ENCODE data around the gene CIAPIN1. TPM values are rescaled to one million over a fixed set of nuclear protein-coding genes. Genes with fewer than 3 reads are reported as not detected.

CIAPIN1 gene
- polyA plus RNA-seq (2012; ENCODE audit: insufficient read depth, insufficient read length), result 95.5 TPM

DNA sequence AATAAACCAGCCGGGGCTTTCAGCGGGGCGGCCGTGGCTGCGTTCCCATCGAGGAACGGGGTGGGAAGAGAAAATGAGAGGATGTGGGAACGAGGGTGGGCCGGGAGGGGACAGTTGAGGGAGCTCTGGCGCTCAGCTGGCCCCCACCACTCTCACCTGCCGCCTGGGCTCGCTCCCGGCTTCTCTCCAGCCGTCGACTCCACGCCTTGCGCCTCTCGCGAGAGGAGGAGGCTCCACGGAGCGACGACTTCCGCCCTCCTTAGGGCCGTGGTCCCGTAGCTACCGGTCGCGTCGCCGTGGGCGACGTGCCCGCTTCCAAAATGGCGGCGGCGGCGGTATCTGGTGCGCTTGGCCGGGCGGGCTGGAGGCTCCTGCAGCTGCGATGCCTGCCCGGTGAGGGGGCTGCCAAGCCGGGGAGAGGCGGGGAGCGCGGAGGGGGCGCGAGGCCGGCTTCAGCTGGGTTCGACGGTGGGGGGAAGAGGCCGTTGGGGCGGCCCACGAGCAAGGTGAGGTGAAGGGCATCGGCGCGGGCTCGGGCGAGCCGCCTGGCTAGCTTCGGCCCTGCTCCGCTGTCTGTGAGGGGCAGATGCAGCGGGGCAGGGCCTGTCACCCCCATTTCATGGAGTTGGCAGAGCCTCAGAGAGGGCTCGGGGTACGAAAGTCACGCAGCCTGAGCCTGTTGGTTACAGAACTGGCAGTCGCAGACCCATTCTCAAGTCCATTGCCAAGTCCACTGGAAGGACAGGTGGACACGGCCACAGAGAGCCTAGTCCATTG lies at the start of gene CIAPIN1, which contains the start of gene COQ9:
CIAPIN1 (minus strand) TSS at position 200 of the 777 bp plus-strand sequence. CDS start 6,457 bp downstream, outside the sequence.
COQ9 (plus strand) TSS at position 294 of the 777 bp plus-strand sequence; CDS start at position 321, 27 bp downstream.
- DNase-seq (ENCODE audit: low read depth, low spot score), result peak; percentile 87
- H3K4me3 ChIP-seq (ENCODE audit: low read length), result peak within 1 kb of the TSS; percentile 96

DNA sequence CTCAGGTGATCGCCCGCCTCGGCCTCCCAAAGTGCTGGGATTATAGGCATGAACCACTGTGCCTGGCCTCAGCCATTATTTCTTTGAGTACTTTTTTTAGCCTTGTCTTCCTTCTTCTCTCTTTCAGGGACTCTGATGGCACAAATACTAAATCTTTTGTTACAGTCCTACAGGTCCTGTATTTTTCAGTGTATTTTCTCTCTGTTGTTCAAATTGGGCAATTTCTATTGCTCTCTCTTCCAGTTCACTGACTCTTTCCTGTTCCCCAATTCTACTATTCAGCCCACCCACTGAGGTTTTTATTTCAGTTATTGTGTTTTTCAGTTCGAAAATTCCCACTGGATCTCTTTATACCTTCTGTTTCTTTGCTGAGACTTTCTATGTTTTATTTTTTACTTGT lies 46.6 kb upstream of the CIAPIN1 start:
- DNase-seq (ENCODE audit: low read depth, low spot score), result no peak
- no peak overlapping the region for H3K4me3 ChIP-seq (ENCODE audit: low read length)

DNA sequence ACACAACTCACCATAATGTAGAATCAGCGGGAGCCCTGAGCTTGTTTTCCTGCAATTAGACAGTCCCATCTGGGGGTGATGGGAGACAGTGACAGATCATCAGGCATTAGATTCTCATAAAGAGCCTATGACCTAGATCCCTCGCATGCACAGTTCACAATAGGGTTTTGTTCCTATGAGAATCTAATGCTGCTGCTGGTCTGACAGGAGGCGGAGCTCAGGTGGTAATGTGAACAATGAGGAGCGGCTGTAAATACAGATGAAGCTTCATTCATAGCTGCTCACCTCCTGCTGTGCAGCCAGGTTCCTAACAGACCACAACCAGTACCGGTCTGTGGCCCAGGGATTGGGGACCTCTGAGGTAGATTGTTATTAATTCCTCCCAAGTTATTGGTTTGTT lies 42.0 kb upstream of the CIAPIN1 start:
- no peak overlapping the region for H3K4me3 ChIP-seq (ENCODE audit: low read length)

DNA sequence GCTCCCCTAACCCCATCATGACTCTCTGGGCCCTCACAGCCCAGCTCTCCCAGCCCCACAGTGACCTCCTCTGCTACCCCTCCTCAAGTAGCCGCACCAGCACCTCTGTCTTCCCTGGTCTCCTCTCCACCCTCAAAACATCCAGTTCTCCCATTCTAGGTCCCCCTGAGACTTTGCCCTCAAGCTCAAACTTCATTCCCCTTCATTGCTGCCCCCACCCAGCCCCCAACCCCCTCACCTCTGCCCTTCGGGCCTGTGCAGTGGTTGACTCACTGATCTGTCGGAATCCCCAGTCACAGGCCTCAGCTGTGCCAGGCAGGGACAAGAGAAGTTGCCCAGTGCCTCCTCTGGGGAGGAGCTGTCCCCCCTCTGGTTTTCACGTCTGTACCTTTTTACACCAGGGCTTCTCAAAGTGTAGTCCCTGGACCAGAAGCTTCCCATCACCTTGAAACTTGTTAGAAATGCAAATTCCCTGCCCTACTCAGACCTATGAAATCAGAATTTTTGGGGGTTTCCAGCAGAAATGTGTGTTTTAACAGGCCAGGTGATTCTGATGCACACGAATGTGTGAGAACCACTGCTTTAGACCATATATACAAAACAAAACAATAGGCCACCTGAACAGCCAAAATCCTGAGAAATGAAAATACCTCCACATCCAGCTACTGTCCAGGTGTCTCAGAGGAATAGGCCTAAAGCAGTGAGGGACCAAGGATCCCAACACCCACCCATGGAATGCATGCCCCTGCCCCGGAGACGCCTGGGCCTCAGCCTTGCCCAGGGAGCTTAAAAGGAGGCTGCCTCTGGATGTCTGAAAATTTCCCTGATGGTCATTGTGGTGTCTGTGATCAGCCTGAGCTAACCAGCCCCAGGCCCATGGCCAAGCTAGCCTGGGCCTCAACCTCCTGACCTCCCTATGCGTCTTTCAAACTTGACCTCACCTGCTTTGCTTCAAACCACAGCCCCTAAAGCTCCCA lies 40.0 kb upstream of the CIAPIN1 start:
- DNase-seq (ENCODE audit: low read depth, low spot score), result no peak

More for the DNA sequence above, 42.0 kb upstream of the CIAPIN1 start:
- DNase-seq (ENCODE audit: low read depth, low spot score), result no peak

DNA sequence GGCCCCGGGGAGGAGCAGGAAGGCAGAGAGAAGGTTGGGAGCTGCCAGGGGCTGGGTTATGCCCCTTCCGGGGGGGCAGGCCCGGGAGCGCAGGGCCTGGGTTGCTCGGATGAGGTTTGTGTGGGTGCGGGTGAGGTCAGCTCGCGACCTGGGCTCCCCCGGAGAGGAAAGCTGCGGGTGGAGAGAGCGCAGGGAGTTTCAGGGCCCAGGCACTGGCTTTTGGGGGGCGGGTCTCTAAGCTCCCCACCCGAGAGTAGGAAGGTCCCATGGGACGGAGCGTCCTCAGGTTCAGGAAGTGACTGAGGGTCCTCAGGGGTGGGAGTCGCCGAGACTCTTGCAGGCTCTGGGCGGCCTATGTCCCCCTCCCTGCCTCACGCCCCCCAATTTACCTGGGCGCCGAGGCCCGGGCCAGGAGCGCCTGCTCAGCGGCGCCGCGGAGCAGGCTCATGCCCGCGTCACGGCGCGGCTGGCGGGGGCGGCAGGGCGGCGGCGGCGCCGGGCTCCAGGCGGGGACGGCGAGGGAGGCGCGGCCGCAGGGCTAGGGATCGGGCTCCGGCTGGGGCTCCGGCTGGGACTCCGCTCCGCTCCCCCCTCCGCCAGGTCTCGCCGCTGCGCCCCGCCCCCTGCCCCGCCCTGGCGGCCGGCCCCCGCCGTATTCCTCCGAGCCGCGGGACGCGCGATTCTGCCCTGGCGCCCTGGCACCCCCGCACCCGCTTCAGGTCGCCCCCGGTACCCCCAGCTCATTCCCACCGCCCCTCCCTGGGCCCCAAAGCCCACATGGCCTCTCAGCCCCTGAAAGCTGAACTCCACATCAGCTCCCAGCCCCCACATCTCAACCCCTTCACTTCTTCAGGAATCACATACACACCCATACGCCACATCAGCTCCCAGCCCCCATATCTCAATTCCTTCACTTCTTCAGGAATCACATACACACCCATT lies 39.0 kb upstream of the CIAPIN1 start, which contains the start of gene DOK4:
DOK4 (minus strand) TSS at position 578 of the 942 bp plus-strand sequence. CDS start 6,986 bp downstream, outside the sequence.
- H3K4me3 ChIP-seq (ENCODE audit: low read length), result peak within 1 kb of the TSS; percentile 56
- no peak for DNase-seq (ENCODE audit: low read depth, low spot score)

More for the DNA sequence above, 40.0 kb upstream of the CIAPIN1 start:
- peak overlapping the region; percentile 28 for H3K4me3 ChIP-seq (ENCODE audit: low read length)

DNA sequence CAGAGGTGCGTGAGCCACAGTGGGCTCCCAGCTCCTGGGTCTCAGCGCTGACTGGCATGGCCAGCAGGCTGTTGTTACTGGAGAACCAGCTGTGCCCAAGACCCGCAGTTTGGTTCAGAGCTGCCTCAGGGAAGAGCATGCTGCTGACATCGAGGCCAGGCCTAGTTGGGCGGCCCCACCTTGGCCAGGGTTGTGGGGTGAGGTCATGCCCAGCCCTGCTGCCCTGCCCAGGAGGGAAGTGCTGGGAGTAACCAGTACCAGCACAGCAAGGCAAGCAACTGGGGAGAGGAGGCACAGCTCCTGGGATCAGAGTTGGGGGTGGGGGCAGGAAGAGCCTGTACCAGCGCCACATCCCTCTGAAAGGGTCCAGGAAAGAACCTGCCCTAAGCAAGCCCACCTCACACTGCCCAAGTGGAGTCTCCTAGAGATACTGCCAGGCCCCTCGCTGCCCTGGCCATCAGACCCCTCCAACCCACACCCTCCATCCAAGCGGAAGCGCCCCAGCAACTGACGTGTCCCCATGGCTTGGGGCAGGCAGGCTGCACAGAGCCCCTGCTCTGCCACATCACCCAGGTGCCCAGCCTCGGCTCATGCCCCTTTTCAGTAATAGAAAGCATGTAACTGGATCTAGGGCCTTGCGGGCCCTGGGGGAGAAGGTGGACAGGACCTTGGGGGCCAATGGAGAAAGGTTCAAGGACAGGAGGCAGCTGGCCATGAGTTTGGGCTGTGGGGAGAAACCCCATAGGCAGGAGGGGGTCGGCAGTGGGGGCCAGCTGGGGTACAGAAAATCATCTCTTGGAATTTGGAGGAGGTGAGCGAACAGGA lies 38.1 kb upstream of the CIAPIN1 start:
- no peak for DNase-seq (ENCODE audit: low read depth, low spot score)
- peak overlapping the region; percentile 56 for H3K4me3 ChIP-seq (ENCODE audit: low read length)

DNA sequence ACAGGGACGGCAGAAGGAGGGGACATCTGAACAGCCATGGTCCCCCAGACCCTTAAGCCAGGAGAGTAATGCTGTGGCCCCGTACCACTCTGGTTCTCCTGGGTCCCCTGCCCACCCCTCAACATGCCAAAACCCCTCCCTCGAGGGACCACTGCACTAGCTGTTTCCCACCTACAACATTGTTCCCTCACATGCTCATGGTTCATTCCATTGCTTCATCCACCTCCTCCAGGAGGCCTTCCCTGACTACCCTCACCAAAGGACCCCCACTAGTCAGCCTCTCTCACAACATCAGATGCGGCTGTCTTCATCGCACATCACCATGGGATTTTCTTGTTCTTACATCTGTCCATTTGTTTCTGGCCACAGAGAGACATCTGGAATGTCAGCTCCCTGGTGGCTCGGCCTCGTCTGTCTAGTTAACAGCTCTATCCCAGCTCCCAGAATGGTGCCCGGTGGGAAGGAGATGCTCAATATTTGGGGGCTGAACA lies 37.4 kb upstream of the CIAPIN1 start:
- H3K4me3 ChIP-seq (ENCODE audit: low read length), result no peak overlapping the region
- no peak for DNase-seq (ENCODE audit: low read depth, low spot score)

DNA sequence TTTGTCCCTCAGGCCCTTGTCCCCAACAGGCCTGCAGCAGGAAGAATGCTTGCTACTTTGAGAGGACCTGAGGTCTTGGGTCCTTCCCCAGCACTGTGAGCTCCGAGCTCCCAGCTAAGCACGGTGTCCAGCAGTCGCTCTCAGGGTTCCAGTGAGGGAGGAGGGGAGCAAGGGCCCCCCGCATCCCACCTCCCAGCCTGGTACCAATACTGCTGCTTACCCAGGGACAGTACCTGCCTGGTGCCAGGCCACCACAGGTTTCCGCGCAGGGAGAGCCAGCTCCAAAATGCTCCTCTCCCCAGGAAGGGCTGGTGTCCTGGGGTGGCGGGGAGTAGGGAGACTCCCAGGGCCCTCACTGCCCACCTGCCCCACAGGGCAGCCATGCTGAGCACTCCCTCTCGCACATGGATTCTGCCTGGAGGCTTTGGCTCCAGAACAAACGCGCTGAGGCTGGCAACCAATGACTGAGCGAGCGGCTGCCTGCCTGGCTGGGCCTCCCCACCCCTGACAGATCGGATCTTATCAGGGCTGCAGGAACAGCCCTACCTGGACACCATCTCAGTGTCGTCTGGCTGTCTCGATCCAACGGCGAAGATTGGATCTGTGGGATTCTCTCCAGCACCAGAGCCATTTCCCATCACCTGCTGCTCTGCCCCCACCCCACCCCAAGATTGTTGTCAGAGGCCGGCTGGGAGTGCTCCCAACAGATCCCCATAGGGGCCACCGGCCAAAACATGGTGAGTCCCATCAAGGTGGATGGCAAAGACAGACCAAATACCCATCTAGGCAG lies 36.7 kb upstream of the CIAPIN1 start:
- DNase-seq (ENCODE audit: low read depth, low spot score), result no peak
- no peak overlapping the region for H3K4me3 ChIP-seq (ENCODE audit: low read length)

DNA sequence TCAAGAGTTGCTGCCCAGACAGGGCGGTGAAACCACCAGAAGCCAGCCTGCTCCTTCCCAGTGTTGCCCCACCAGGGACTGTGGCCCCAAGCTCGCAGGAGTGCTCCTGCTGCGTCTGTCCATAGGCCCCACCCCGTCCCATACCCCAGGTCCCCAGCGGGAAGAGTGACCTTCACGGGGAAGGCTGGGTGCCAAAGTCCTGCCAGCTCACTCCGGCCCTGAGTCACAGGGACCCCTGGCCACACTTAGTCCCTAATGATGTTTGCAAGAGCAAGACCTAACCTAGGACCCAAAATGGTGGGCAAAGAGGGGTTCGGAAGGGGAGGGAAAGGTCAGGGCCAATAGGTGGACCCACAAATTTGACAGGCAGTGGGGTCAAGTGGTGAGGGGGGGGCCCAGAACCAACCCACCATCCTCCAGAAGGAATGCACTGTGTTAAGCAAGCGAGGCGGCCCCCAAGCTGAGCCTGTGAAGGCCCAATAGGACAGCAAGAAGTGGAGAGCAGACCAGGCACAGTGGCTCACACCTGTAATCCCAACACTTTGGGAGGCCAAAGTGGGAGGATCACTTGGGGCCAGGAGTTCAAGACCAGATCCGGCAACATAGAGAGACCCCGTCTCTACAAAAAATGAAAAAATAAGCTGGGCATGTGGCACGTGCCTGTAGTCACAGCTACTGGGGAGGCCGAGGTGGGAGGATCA lies 35.8 kb upstream of the CIAPIN1 start:
- no peak for DNase-seq (ENCODE audit: low read depth, low spot score)

DNA sequence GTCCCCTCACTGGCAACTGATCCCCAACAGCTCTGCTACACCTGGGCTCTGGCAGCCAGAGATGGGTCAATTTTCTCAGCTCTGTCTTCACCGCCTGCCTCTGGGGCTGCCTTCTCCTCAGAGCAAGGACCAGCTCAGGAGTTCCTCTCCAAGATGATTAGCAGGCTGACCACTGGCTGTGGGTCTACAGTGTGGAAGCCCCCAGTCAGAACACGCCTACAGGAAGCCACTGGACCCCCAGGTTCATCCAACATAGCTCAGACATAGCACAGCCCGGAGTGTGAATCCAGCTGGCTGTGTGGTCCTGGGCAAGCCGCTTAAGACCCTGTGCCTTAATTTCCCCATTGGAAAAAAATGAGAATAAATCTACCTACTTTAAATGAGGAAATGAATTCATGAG lies 34.2 kb upstream of the CIAPIN1 start:
- DNase-seq (ENCODE audit: low read depth, low spot score), result no peak
- H3K4me3 ChIP-seq (ENCODE audit: low read length), result no peak overlapping the region

More for the DNA sequence above, 35.8 kb upstream of the CIAPIN1 start:
- no peak overlapping the region for H3K4me3 ChIP-seq (ENCODE audit: low read length)

DNA sequence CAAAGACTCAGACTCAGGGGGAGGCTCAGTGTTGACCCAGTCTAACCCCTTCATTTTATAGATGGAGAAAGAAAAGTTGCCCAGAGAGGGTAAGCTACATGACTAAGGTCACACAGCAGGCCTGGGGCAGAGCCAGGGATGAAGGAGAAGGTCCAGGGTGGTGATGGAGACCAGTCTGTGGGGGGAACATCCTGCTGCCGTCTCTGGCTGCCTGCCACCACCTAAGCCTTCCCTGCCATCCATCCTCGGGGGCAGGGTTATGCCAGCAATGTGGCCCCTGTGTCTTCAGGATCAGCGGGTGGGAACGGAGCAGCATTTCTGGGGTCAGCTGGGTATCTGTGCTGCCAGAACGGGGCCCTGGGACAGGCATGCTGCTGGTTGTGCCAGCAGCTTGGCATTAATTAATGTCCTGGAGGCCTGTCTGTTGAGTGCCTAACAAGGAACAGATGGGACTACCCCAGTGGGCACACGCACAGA lies 33.6 kb upstream of the CIAPIN1 start:
- H3K4me3 ChIP-seq (ENCODE audit: low read length), result no peak overlapping the region
- no peak for DNase-seq (ENCODE audit: low read depth, low spot score)

DNA sequence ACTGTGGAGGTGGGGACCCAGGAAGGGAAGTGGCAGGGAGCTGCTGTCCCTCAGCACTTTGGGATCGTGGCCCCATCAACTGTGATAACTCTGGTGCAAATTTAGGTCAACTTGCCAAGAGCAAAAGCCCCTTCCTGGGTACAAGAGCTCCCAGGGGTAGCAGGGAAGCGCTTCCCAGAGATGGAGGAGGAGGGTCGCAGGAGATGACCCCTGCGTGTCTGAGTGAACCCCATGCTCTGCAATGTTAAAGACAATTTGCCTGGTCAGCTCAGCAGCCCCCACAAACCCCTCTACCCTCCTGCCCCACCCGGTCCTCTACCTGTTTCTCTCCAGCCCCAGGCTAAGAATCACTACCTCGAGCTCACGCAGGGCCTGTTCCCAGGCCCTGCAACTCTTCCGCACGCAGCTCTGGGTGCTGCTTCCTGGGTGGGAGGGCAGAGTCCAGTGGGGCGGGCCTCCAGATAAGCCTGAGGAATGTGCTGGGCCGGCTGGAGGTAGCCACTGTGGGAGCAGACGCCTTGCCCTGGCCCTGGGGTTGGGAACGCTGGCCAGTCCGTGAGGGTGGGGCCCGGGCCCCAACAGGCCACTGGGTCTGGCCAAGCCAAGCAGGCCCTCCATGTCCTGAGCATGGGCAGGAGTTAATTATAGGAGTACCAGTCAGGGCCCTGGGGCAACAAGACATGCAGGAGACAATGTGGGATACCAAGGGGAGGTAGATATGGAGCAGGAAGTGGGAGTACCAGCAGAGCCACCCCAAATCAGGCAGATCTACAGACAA lies 33.0 kb upstream of the CIAPIN1 start:
- DNase-seq (ENCODE audit: low read depth, low spot score), result no peak
- no peak overlapping the region for H3K4me3 ChIP-seq (ENCODE audit: low read length)

DNA sequence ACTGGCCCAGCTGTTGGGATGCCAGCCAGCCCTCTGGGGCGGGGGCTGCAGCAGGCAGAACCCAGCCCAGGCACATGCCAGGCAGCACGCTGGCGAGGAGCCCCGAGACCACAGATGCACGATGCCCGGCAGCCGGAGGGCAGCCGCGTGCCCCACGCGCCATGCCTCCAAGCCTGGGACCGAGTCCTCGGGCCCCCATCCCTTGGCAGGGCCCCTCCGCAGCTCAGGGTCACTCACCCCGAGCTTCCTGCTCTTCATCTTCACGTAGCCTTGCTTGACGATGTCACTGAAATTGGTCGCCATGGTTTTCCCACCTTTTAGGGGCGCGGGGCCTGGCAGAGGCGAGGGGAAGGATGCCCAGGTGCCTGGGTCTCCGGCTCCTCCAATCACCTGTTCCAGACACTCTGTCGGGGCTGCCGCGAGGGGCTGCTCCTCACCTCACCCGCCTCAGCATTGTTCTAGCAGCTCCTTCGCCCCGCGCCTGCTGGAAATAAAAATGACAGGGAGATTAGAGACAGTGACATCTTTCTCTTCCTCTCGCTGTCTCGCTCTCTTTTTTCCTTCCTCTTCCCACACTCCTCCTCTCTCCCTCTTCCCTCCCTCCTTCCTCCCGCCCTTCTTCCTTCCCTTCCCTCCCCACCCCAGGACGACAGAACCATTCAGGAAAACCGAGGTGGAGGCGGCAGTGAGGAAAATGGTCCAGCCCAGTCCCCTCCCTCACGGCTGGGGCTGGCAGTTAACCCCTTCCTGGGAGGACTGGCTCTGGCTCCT lies 32.2 kb upstream of the CIAPIN1 start:
- no peak for DNase-seq (ENCODE audit: low read depth, low spot score)
- no peak overlapping the region for H3K4me3 ChIP-seq (ENCODE audit: low read length)

DNA sequence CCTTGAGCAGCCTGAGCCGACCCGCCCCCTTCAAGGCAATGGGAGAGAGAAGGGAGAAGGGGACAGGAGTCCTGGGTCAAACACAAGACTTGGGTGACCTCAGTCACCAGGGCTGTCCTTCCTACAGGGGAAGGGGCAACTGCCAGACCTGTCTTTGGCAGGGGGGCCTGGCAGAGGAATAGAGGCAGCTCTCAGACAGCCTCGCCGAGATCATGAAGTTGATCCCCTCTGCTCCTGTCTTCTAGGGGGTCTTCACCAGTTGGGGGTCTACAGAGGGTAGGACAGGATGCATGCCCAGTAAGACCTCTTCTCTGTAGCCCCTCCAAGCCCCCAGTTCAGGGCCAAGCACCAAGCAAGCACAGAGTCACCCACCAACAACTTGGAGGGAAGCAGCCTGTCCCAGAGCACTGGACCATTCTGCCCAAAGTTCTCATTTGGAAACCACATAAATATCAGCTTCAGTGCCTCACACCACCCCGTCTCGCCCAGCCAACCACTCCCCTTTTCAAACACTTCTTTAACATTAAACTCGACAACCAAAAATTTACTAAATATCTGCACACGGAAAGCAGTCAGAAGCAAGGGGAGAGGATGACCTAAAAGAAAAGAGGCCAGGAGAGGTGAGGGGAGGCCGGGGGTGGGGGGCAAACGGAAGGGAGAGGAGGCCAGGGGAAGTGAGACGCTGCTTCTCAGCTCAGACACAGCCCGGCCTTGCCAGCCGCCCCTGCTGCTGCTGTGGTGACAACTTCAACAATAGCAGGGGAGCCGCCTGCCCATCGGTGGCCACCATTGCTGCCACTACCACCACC lies 31.4 kb upstream of the CIAPIN1 start:
- no peak for DNase-seq (ENCODE audit: low read depth, low spot score)
- H3K4me3 ChIP-seq (ENCODE audit: low read length), result no peak overlapping the region

All from Jurkat, Clone E6-1 (cell line).